ENCODE measurements around the gene CETP. TPM values are rescaled to one million over a fixed set of nuclear protein-coding genes. Genes with fewer than 3 reads are reported as not detected.

CETP gene
- total and polyA plus RNA-seq, 2 of the 13 experiments (the other 11 are each of a cell fraction or from before 2014, with no cell fraction given), result 0.31 to 9.8 TPM

- TF ChIP-seq PATZ1 (CRISPR knock-in tag; IDR thresholded peaks at IDR 0.05) (peak; percentile 88), FOXK2 (IDR thresholded peaks at IDR 0.05) (no peak), PHB2 (IDR thresholded peaks at IDR 0.05; ENCODE audit: partially characterized antibody) (no peak), SOX5 (CRISPR knock-in tag; IDR thresholded peaks at IDR 0.05; ENCODE audit: borderline replicate concordance) (no peak; the same call in 1 of the 2 replicates), ZUFSP (CRISPR knock-in tag; IDR thresholded peaks at IDR 0.05; ENCODE audit: borderline replicate concordance) (no peak), PHF5A (CRISPR knock-in tag; IDR thresholded peaks at IDR 0.05; ENCODE audit: low read depth, unreplicated experiment) (peak; percentile 86), ZNF343 (CRISPR knock-in tag; IDR thresholded peaks at IDR 0.05) (peak; percentile 88), HINFP (CRISPR knock-in tag; IDR thresholded peaks at IDR 0.05; ENCODE audit: low read depth) (peak; percentile 87), ZFY (CRISPR knock-in tag; IDR thresholded peaks at IDR 0.05) (peak; percentile 91), ZNF644 (CRISPR knock-in tag; IDR thresholded peaks at IDR 0.05; ENCODE audit: low read depth) (peak; percentile 14; the same call in 1 of the 2 replicates), ISL2 (CRISPR knock-in tag; IDR thresholded peaks at IDR 0.05) (0 out of 2 replicates have a peak, but pooled peaks have one; percentile 25), CREBL2 (CRISPR knock-in tag; IDR thresholded peaks at IDR 0.05; ENCODE audit: borderline replicate concordance) (peak; percentile 93), ZNF180 (CRISPR knock-in tag; IDR thresholded peaks at IDR 0.05; ENCODE audit: borderline replicate concordance, low read depth) (no peak; the same call in 1 of the 2 replicates), ZNF550 (CRISPR knock-in tag; IDR thresholded peaks at IDR 0.05; ENCODE audit: borderline replicate concordance) (peak; percentile 85; the same call in 1 of the 2 replicates), ZBTB3 (CRISPR knock-in tag; IDR thresholded peaks at IDR 0.05; ENCODE audit: borderline replicate concordance, low read depth) (0 out of 2 replicates have a peak, but pooled peaks have one; percentile 62), MXD4 (CRISPR knock-in tag; IDR thresholded peaks at IDR 0.05) (peak; percentile 87), PBX3 (CRISPR knock-in tag; IDR thresholded peaks at IDR 0.05; ENCODE audit: borderline replicate concordance) (0 out of 2 replicates have a peak, but pooled peaks have one; percentile 24), NR2C2 (CRISPR knock-in tag; IDR thresholded peaks at IDR 0.05; ENCODE audit: borderline replicate concordance) (peak; percentile 87), ZNF503 (CRISPR knock-in tag; IDR thresholded peaks at IDR 0.05) (peak; percentile 41; the same call in 1 of the 2 replicates), ZNF772 (CRISPR knock-in tag; IDR thresholded peaks at IDR 0.05) (peak; percentile 96)
Measured at GRCh38 chr16:56931892-56932720, 29.6 kb upstream of the CETP start, which contains the start of gene HERPUD1 (continued).
